H9 (cell line): Measurements from ENCODE around the gene KIF12. TPM values are rescaled to one million over a fixed set of nuclear protein-coding genes. Genes with fewer than 3 reads are reported as not detected.

Experiments used
- DNase-seq: peaks from one replicate; pipeline ENCODE4 v3.0.0-alpha.2; 2017
- H2AFZ ChIP-seq: one replicate; pipeline ENCODE4 v1.6.1; 2013; ENCODE audit warnings: mild to moderate bottlenecking, low read length, control low read depth, moderate library complexity
- H2AK5ac ChIP-seq: 2 replicates; pipeline ENCODE4 v1.6.1; 2013; ENCODE audit warnings: low read length, control low read depth, mixed read lengths; ENCODE audit not compliant: insufficient read length
- H2BK120ac ChIP-seq: one replicate; pipeline ENCODE4 v1.6.1; 2013; ENCODE audit warnings: low read depth, mild to moderate bottlenecking, low read length, control low read depth, inconsistent platforms; ENCODE audit not compliant: poor library complexity, severe bottlenecking
- H2BK12ac ChIP-seq: 2 replicates; pipeline ENCODE4 v1.6.1; 2013; ENCODE audit warnings: low read length, control low read depth, mixed read lengths, low read depth; ENCODE audit not compliant: insufficient read length
- H2BK15ac ChIP-seq: 2 replicates; pipeline ENCODE4 v1.6.1; 2013; ENCODE audit warnings: low read depth, low read length, control low read depth
- H2BK20ac ChIP-seq: one replicate; pipeline ENCODE4 v1.6.1; 2013; ENCODE audit warnings: low read depth, mild to moderate bottlenecking, low read length, control low read depth, inconsistent platforms; ENCODE audit not compliant: poor library complexity, severe bottlenecking
- H2BK5ac ChIP-seq: 2 replicates; pipeline ENCODE4 v1.6.1; 2013; ENCODE audit warnings: low read length, control low read depth, mixed read lengths; ENCODE audit not compliant: insufficient read length
- H3K14ac ChIP-seq: 2 replicates; pipeline ENCODE4 v1.6.1; 2013; ENCODE audit warnings: low read length, control low read depth; ENCODE audit not compliant: insufficient read depth
- H3K18ac ChIP-seq: 2 replicates; pipeline ENCODE4 v1.6.1; 2013; ENCODE audit warnings: low read depth, mild to moderate bottlenecking, mixed read lengths, low read length, control low read depth; ENCODE audit not compliant: insufficient read length
- H3K23ac ChIP-seq: 2 replicates; pipeline ENCODE4 v1.6.1; 2013; ENCODE audit warnings: low read length, control low read depth, mixed read lengths, low read depth; ENCODE audit not compliant: insufficient read length
- H3K23me2 ChIP-seq: 2 replicates; pipeline ENCODE4 v1.6.1; 2013; ENCODE audit warnings: low read depth, mild to moderate bottlenecking, mixed read lengths, low read length, control low read depth; ENCODE audit not compliant: insufficient read length, poor library complexity, severe bottlenecking
- H3K27ac ChIP-seq: 2 replicates; pipeline ENCODE4 v1.5.1; 2013; ENCODE audit warnings: low read length, control low read depth, mixed read lengths, low read depth; ENCODE audit not compliant: insufficient read length
- H3K27me3 ChIP-seq: 2 replicates; pipeline ENCODE4 v1.6.1; 2013; ENCODE audit warnings: low read length, control low read depth, inconsistent platforms; ENCODE audit not compliant: insufficient read depth
- H3K4ac ChIP-seq: 2 replicates; pipeline ENCODE4 v1.6.1; 2013; ENCODE audit warnings: low read depth, mild to moderate bottlenecking, control low read depth, inconsistent platforms, low read length, moderate library complexity
- H3K4me1 ChIP-seq: 2 replicates; pipeline ENCODE4 v1.6.1; 2013; ENCODE audit warnings: low read length, control low read depth, inconsistent platforms; ENCODE audit not compliant: insufficient read depth
- H3K4me2 ChIP-seq: 2 replicates; pipeline ENCODE4 v1.6.1; 2013; ENCODE audit warnings: low read length, control low read depth, mixed read lengths; ENCODE audit not compliant: insufficient read length, insufficient read depth
- H3K56ac ChIP-seq: 2 replicates; pipeline ENCODE4 v1.6.1; 2013; ENCODE audit warnings: low read depth, mild to moderate bottlenecking, mixed read lengths, low read length, control low read depth; ENCODE audit not compliant: insufficient read length
- H3K79me1 ChIP-seq: 2 replicates; pipeline ENCODE4 v1.6.1; 2013; ENCODE audit warnings: low read depth, mild to moderate bottlenecking, moderate library complexity, low read length, control low read depth, inconsistent platforms; ENCODE audit not compliant: insufficient read depth, poor library complexity, severe bottlenecking
- H3K79me2 ChIP-seq: 2 replicates; pipeline ENCODE4 v1.6.1; 2013; ENCODE audit warnings: low read length, control low read depth, inconsistent platforms; ENCODE audit not compliant: insufficient read depth
- H3K9ac ChIP-seq: 2 replicates; pipeline ENCODE4 v1.6.1; 2013; ENCODE audit warnings: low read length, control low read depth, mixed read lengths; ENCODE audit not compliant: insufficient read length; ENCODE audit errors: extremely low read depth
- H3K9me3 ChIP-seq: one replicate; pipeline ENCODE4 v1.6.1; 2013; ENCODE audit warnings: low read depth, low read length, inconsistent platforms; ENCODE audit not compliant: control insufficient read depth
- H3T11ph ChIP-seq: one replicate; pipeline ENCODE4 v1.6.1; 2013; ENCODE audit warnings: mild to moderate bottlenecking, low read length, control low read depth, inconsistent platforms
- H4K20me1 ChIP-seq: one replicate; pipeline ENCODE4 v1.6.1; 2013; ENCODE audit not compliant: control insufficient read depth, insufficient read length, insufficient read depth
- H4K5ac ChIP-seq: 2 replicates; pipeline ENCODE4 v1.6.1; 2013; ENCODE audit warnings: low read depth, mild to moderate bottlenecking, mixed read lengths, low read length, control low read depth; ENCODE audit not compliant: insufficient read length
- H4K8ac ChIP-seq: replicated peaks from 2 replicates; pipeline ENCODE4 v1.6.1; 2013; ENCODE audit warnings: low read length, control low read depth, mixed read lengths, low read depth; ENCODE audit not compliant: insufficient read length
- H4K91ac ChIP-seq: 2 replicates; pipeline ENCODE4 v1.6.1; 2013; ENCODE audit warnings: low read depth, mild to moderate bottlenecking, moderate library complexity, mixed read lengths, low read length, control low read depth; ENCODE audit not compliant: insufficient read length
- H3K27ac Mint-ChIP-seq, 3 experiments: 2 replicates in 2 of 3; 3 replicates in 1 of 3; pipeline ENCODE4 v1.8.0; 2020 to 2021; ENCODE audit warnings: mixed read lengths in 3 of 3, mild to moderate bottlenecking in 1 of 3, moderate library complexity in 1 of 3
- H3K27me3 Mint-ChIP-seq: 2 replicates; pipeline ENCODE4 v1.8.0; 2021; ENCODE audit warnings: low read depth, mild to moderate bottlenecking, moderate library complexity, mixed read lengths
- H3K36me3 Mint-ChIP-seq, 3 experiments: 2 replicates in 2 of 3; 3 replicates in 1 of 3; pipeline ENCODE4 v1.8.0; 2020 to 2021; ENCODE audit warnings: low read depth in 3 of 3, mixed read lengths in 3 of 3; ENCODE audit not compliant: insufficient read depth in 1 of 3
- H3K4me1 Mint-ChIP-seq, 2 experiments: 2 replicates each; pipeline ENCODE4 v1.8.0; 2020; ENCODE audit warnings: mixed read lengths in 2 of 2
- H3K4me3 Mint-ChIP-seq, 2 experiments: 2 replicates in 1 of 2; 3 replicates in 1 of 2; pipeline ENCODE4 v1.8.0; 2020 to 2021; ENCODE audit warnings: mild to moderate bottlenecking in 2 of 2, mixed read lengths in 2 of 2, moderate library complexity in 1 of 2
- H3K9me3 Mint-ChIP-seq, 2 experiments: 2 replicates in 1 of 2; 3 replicates in 1 of 2; pipeline ENCODE4 v1.8.0; 2020; ENCODE audit warnings: mild to moderate bottlenecking in 2 of 2, mixed read lengths in 2 of 2, moderate library complexity in 1 of 2
- WGBS: extraction: QIAGEN DNeasy Blood & Tissue Kit; methylation state at CpG from one replicate; pipeline ENCODE4 v1.1.7; 2013; ENCODE audit warnings: missing lambda C conversion rate, low lambda C conversion rate, mixed read lengths; ENCODE audit not compliant: insufficient read length; ENCODE audit errors: extremely low coverage; 5-methylcytosine and 5-hydroxymethylcytosine counted together
- total RNA-seq: library from RNA; stranded (reverse); gene quantifications from 2 replicates; pipeline ENCODE4 v1.2.1, GENCODE V29; 2021
- TF ChIP-seq, protein P1 (sequence below): fragments of 200-600 bp; sonication (generic); conservative IDR thresholded peaks from 3 replicates; pipeline ENCODE4 v1.8.0; 2021; ENCODE audit warnings: antibody characterized with exemption, mild to moderate bottlenecking

KIF12 gene
- total RNA-seq, 1 experiment from 2014 or later: 3.3 TPM

DNA sequence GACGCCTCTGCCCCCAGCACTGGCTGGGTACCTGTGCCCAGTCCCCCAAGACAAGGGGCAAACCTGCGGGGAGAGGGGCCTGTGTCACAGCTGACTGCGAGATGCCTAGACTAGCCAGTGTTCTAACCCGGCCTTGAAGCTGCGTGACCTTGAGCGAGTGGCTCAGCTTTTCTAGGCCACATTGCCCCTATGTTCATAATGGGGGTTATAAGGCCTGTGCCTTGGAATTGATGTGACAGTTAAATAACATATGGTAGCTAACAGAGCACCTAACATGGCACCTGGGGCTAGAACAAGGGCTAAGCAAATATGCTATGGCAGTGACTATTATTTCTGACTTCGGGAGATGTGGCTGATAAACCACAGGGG is 33.4 kb upstream of the KIF12 start:
- no peaks in the 10 kb centered on the region for H3K36me3 Mint-ChIP-seq
- no CpG with 5 or more reads among the region's 7 CpGs for WGBS
- Histone ChIP-seq H3K4me2 (no peak overlapping the region), H3K27me3 (no peaks in the 10 kb centered on the region; the same call in 1 of the 2 replicates), H4K5ac (no peak overlapping the region), H3K18ac (no peak overlapping the region), H2BK15ac (no peak overlapping the region), H3K9ac (no peak overlapping the region), H4K20me1 (no peaks in the 10 kb centered on the region), H3K23me2 (no peaks in the 10 kb centered on the region), H3K56ac (no peak overlapping the region), H3K79me2 (no peaks in the 10 kb centered on the region), H3K4me1 (no peaks in the 10 kb centered on the region; the same call in 1 of the 2 replicates), H2AFZ (no peak overlapping the region), H3K27ac (no peak overlapping the region), H4K91ac (no peak overlapping the region), H2AK5ac (no peak overlapping the region), H3K79me1 (no peaks in the 10 kb centered on the region), H3K23ac (no peak overlapping the region), H3K14ac (no peak overlapping the region), H4K8ac (no peak overlapping the region), H3K4ac (no peak overlapping the region), H2BK20ac (no peak overlapping the region), H2BK12ac (no peak overlapping the region), H3K9me3 (no peaks in the 10 kb centered on the region), H2BK5ac (no peak overlapping the region), H2BK120ac (no peak overlapping the region), H3T11ph (no peak overlapping the region)
- peaks cover 8 to 9% of the 10 kb centered on the region in 2 experiments for H3K4me1 Mint-ChIP-seq
- H3K27ac Mint-ChIP-seq: no peak overlapping the region
- TF ChIP-seq, protein P1, sequence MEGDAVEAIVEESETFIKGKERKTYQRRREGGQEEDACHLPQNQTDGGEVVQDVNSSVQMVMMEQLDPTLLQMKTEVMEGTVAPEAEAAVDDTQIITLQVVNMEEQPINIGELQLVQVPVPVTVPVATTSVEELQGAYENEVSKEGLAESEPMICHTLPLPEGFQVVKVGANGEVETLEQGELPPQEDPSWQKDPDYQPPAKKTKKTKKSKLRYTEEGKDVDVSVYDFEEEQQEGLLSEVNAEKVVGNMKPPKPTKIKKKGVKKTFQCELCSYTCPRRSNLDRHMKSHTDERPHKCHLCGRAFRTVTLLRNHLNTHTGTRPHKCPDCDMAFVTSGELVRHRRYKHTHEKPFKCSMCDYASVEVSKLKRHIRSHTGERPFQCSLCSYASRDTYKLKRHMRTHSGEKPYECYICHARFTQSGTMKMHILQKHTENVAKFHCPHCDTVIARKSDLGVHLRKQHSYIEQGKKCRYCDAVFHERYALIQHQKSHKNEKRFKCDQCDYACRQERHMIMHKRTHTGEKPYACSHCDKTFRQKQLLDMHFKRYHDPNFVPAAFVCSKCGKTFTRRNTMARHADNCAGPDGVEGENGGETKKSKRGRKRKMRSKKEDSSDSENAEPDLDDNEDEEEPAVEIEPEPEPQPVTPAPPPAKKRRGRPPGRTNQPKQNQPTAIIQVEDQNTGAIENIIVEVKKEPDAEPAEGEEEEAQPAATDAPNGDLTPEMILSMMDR: no peak
- no peak for DNase-seq
- H3K9me3 Mint-ChIP-seq: no peaks in the 10 kb centered on the region; a peak in 1 of 5 replicates
- no peak overlapping the region for H3K4me3 Mint-ChIP-seq
- H3K27me3 Mint-ChIP-seq: peaks cover 53% of the 10 kb centered on the region
